Non-pigmented ciliary epithelial cell (primary cell): ENCODE measurements around the gene SLC25A21.
"Not testable (repeated sequence)": the region's sequence is repeated elsewhere in the genome, so short reads cannot be mapped to it uniquely, and the experiment has no call there.

Experiments
- DNase-seq: peaks from one replicate; pipeline ENCODE4 v3.0.0-alpha.2; 2010; ENCODE audit warnings: low read depth

Gene SLC25A21

GRCh38 chr14:36863271-36863670 is 309.1 kb downstream of the SLC25A21 start:
- DNase-seq = no peak

DNA sequence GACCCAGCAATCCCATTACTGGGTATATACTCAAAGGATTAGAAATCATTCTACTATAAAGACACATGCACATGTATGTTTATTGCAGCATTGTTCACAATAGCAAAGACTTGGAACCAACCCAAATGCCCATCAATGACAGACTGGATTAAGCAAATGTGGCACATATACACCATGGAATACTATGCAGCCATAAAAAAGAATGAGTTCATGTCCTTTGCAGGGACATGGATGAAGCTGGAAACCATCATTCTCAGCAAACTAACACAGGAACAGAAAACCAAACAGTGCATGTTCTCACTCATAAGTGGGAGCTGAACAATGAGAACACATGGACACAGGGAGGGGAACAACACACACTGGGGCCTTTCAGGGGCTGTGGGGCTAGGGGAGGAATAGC is 310.2 kb downstream of the SLC25A21 start:
- not testable (repeated sequence) for DNase-seq

DNA sequence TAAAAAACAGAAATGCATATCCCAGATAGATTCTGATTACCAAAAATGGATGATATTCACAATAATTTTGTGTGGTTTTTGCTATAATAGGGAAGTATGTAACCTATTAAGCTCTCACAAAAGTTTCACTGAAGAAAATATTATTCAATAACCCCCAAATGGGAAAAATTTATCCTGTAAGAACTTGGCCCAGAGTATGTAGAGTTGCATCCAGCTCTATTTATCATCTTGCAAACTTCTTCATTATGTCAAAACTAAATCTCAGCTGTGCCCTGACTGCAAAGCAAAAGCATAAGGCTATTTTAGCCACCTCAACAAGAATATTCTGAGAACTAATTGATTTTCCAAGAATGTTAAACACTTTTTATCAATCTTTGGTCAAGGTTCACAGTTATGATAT is 311.6 kb downstream of the SLC25A21 start:
- no peak for DNase-seq

GRCh38 chr14:36859119-36859518 is 313.3 kb downstream of the SLC25A21 start:
- no peak for DNase-seq

GRCh38 chr14:36857842-36858445 is 314.5 kb downstream of the SLC25A21 start:
- DNase-seq = no peak

DNA sequence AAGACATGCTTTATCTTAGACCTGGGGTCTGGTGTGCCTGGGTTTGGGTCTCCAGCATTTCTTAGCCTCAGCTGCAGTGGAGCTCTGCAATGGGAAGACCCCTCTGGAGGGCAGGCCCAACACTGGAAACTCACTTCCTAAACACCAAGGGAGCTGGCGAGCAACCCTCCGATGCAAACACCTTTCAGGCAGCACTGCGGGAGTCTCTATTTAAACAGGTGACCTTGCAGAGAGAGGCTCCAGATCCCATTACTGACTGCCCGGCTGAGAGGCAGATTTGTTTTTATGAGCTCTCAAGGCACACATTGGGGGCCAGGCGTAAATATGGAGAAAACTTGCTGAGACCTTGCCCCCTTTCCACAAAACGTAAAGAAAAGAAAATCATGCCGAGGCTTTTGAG is 315.3 kb downstream of the SLC25A21 start:
- no peak for DNase-seq

DNA sequence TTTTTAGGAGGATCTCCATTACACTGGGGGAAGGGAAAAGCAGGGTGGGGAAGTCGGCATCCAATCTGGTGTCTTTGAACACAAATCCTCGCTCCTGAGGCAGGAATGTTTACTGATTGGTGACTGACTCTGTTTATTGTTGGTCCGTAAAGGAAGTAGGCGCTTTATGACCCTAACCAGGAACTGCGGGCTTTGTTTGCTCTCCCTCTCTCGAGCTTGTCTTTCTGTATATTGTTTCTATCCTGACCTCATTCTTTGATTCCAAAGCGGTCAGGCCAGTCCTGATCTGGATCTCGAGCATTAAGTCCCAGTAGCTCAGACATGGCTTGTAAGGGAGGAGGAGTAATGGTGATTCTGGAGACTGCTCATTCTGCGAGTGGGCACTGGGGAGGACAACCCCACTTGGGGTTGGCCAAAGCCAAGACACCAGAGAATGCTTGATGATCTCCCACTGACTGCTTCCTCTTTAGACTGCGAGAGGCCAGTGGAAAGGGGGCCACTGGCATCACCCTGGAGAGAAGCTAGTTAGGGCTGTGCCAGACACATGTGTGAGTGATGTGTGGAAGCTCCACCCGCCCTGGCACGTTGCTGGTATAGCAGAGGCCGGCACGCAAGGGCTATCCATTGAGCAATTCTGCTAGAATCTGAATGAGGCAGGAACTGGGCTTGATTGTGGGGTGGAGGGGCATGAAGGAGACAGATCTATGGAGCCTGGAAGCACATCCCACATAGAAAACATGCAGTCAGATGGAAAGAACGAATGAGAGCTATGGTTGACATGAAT is 316.1 kb downstream of the SLC25A21 start:
- DNase-seq = no peak

DNA sequence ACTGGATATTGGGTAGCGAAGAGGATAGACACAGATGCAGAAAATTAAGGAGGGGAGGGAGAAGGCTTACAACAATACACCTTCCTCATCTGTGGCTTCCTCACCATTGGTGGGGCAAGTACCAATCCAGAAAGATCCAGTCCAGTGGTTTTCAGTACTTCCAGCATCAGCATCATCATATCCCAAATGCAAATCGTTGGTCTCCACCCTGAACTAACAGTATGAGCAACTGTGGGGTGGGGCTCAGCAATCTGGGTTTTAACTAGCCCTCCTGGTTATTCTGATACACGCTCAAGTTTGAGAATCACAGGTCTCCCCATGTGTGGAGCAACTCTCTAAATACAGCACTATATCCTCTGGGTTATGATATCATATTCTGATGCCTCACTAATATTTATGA is 317.0 kb downstream of the SLC25A21 start:
- no peak for DNase-seq

DNA sequence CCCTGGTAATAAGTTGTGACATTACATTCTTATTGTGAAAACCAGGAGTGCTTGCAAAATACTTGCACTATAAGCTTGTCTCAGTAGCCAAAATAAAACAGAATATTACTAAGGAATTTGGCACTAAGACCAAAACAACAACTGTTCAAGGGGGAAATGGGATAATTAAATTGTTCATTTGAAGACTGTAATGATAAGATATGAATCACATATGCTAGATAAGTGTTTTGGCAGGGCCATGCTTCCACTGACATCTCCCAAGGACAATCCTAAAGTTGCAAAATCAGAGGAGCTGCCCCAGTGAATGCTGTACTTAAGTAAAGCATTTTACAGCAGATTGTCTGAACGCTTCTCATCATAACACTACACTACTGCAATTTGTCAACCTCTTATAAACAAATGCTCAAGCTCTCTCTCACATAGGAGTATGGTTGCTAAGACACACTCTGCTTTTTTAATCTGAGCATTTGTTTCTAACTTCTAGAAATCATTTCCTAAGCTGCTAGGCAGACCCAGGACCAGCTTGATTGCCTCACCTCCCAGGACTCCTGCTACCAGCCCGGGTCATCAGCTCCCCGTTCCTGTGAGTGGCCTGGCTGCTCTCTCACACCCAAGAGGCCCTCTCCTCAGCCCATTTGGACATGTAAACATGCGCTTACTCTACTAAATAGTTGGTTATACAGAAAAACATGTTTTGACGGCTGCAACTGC is 319.3 kb downstream of the SLC25A21 start:
- no peak for DNase-seq

- no peak for DNase-seq
Measured at GRCh38 chr14:36848213-36848612, 324.2 kb downstream of the SLC25A21 start.

DNA sequence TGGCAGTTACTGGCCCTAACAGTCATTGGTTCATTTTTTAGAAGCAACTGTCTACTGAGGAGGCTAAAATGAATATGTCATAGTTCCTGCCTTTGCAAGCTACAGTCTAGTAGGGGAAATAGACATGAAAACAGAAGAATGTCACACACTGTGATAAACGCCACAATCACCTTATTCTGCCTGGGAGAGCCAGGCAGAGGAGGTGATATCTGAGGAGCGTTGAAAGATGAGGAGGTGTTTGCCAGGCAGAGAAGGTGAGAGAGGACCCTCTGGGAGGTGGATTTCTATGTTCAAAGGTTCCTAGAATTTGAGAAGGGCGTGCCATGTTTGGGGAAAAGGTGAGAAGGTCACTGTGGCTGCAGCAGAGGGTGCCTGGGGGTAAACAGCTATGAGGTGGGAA is 325.0 kb downstream of the SLC25A21 start:
- no peak for DNase-seq

DNA sequence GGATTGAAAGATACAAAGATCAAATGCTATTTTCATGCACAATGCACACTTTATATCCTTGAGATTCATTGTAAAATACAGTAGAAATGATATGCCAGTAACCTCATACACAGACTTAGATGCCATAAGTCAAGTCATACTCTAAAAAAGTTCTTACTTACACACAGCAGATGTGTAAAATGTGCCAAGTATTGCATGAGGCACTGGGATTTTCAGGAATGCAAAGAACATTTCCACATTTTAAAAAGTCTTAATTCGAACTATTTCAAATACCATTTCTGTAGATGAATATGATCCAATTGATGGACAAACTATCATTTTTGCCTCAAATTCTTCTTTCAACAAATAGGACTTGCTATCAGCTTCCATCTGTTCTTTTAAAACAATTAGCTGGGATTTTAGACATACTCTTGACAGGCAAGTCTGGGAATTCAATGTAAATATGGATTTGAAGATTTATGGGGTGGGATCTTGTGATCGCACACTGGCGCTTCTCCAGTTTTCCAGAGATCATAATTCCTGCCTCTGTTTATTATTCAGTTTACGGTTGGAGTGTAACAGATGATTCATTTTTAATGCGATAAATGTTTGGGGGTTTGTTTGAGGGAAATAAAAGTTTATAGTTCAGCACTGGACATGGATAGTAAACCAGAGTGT is 326.9 kb downstream of the SLC25A21 start:
- DNase-seq = no peak

- DNase-seq = no peak
Measured at GRCh38 chr14:36844443-36845195, 327.8 kb downstream of the SLC25A21 start.

DNA sequence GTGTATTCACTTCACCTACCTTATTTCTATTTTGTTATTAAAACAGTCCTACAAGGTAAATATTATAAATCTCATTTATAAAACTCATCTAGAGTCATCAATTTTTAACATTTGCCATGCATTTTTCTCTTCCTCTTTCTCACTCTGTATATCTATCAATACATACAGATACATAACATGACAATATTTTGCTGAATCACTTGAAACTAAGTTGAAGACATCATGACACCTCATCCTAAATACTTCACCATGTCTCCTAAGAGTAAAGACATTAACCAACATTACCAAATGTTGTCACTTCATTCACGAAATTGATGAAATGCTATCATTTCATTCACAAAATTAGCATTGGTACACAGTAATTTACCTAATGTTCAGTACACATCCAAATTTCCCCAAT is 329.0 kb downstream of the SLC25A21 start:
- DNase-seq = no peak

DNA sequence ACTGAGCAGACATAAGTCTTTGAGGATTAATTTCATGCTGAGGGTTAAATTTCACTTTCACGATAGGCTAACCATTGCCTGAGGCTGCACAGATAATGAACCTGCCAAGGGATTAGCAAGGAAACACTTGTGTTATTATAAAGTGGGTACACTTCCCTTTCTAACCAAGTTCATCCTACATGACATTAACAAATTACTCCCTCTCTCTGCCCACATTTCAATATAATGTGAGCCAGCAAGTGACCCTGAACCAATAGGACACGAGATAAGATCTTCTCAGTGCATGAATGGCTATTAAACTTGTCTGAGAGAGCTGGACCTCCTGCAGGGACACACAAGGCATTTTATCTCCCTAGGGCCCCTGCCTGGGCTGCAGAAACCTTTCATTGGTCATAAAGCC is 337.3 kb downstream of the SLC25A21 start:
- no peak for DNase-seq

DNA sequence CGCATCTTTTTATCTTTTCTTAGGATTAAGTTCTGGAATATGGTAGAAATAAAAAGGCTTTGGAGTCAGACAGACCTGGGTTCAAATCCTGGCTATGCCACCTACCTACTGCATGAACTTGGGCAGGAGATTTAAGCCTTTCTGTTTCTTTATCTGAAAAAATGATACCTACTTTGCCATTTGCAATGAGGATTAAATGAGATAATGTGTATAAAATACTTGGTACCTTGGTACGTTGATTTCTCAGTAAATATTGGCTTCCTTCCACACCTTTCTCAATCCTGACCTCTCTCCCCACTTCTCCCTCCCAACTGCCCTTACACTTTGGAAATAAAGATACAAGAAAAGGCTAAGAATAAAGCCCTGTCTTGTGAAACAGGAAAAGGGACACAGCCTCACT is 338.1 kb downstream of the SLC25A21 start:
- DNase-seq = no peak

DNA sequence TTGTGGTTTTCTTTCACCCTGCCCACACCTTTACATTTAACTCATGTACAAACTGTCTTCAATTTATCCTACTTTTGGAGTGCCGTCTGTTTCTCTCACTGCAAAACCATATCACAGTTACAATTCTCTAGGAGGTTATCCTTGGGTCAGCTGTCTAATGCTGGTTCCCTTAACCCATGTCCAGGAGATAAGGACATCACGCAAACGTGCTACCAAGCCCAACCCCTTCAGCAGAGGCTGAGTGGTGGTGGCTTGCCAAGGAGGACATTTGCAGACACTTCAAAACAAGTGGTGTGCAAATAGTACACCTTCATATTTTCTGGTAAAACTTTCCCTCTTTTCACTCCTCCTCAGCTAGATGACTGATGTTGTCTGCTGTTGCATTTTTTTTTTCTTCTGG is 342.9 kb downstream of the SLC25A21 start:
- no peak for DNase-seq

DNA sequence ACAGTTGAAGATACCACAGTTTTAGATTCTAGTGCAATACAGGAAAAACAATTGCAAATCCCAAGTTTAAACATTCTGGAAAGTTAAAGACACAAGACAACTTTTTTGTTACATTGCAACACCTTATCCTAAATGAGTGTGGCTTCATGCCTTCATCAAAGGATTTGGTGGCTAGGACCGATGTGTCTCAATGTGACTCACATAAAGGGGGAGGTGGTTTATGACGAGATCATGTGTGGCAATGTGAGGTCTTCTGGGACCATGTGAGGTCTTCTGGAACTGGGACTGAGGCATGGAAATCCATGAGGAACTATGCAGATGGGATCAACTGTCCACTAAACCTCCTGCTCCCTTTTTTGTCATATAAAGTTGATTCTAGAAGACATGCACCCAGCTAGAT is 344.5 kb downstream of the SLC25A21 start:
- DNase-seq = no peak

DNA sequence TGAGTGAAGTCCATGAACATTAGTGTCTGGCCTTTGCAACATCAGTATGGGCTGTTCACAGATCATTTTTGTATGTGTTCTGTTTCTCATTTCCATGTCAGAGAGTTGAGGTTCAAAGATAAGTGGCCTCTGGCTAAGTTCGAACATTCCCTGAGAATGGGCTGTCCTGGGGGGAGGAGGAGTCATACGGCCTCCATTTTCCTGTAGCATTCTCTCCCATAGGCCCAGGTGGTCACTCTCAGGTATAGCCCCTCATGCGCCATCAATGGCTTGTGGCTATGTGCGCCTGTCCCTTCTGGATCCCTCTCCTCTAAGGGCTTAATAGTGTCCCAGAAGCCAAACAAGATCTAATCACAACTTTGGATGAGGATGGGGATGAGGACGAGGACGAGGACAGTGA is 345.8 kb downstream of the SLC25A21 start:
- DNase-seq = no peak

DNA sequence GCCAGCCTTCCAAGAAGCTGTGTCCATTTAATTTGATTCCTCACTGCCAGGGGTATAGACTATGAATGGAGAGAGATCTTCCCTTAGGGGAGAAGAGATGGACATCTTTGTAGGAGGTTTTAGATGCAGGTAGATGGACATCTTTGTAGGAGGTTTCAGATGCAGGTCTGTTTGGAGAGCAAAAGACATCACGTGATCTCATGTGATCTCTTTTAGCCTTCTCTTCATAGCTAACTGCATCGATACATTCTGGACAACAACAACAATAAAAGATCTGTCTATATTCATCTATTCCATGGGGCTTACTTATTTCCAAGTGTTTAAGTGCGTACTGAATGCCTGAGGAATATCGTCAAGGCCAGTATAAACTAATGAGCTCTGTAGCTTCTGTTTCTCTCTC is 347.6 kb downstream of the SLC25A21 start:
- DNase-seq = no peak

DNA sequence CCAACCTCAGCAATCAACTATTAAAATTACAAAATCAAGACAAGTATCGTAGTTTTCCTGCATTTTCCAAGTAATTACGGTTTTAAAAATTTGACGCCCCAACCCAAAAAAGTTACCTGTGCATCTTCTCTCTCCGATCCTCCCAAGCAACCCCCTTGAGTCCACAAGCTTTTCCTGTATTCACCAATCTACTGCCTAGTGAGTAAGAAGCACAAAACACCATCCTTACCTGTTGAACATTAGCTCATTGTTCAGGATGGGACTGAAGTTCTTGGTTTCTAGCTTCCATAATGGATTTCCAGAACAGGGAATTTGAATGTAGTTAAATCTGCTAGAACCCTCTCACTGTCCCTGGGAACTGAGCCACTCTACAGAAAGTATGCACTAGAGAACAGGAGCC is 348.8 kb downstream of the SLC25A21 start:
- DNase-seq = no peak

GRCh38 chr14:36822685-36823084 is 349.7 kb downstream of the SLC25A21 start:
- no peak for DNase-seq
